Panc1 (cell line): ENCODE results near the gene ERFL. TPM values are rescaled to one million over a fixed set of nuclear protein-coding genes. Genes with fewer than 3 reads are reported as not detected.

Source experiments
- ATAC-seq: fragments of 200-7000 bp; cut with Tn5 transposase; 2 replicates; pipeline ENCODE4 v1.9.1; 2020; ENCODE audit warnings: mild to moderate bottlenecking, moderate library complexity
- BruUV-seq: library from RNA; stranded (reverse); fragments of 400-500 nt; replicated peaks from 2 replicates; lab custom pipeline; 2021; lab: Mats Ljungman, UMichigan
- CTCF ChIA-PET: fragments of 300-600 bp; sonication (Branson Sonifier 250); formaldehyde crosslinking; loops from one replicate; lab custom pipeline; 2022; ENCODE audit warnings: antibody characterized with exemption; lab: Charles Lee
- POLR2A ChIA-PET: fragments of 300-600 bp; sonication (Branson Sonifier 250); formaldehyde crosslinking; loops from one replicate; lab custom pipeline; 2022; ENCODE audit warnings: antibody characterized with exemption; lab: Charles Lee
- DNase-seq: peaks from one replicate; pipeline ENCODE4 v3.0.0-alpha.2; 2010; ENCODE audit warnings: low read depth, low spot score
- H3K27ac ChIP-seq: 2 replicates; pipeline ENCODE4 v1.5.1; 2011; ENCODE audit warnings: mild to moderate bottlenecking, low read length, inconsistent platforms
- H3K27me3 ChIP-seq: fragments of 200-500 bp; sonication (Bioruptor generic); 2 replicates; pipeline ENCODE4 v1.6.0; 2014; ENCODE audit warnings: low read length, inconsistent platforms; ENCODE audit not compliant: control insufficient read depth, insufficient read depth
- H3K36me3 ChIP-seq: fragments of 200-500 bp; sonication (Bioruptor generic); 2 replicates; pipeline ENCODE4 v1.5.1; 2014; ENCODE audit warnings: inconsistent platforms, mild to moderate bottlenecking, low read length, moderate library complexity; ENCODE audit not compliant: control insufficient read depth, insufficient read depth
- H3K4me1 ChIP-seq: 2 replicates; pipeline ENCODE4 v1.5.1; 2011; ENCODE audit warnings: inconsistent platforms, mild to moderate bottlenecking, low read length, moderate library complexity; ENCODE audit not compliant: control insufficient read depth, insufficient read depth
- H3K4me3 ChIP-seq, 2 experiments: 2 replicates each; pipeline ENCODE4 v1.5.1; 2011 to 2012; ENCODE audit warnings: low read depth in 2 of 2, low read length in 2 of 2, mild to moderate bottlenecking in 2 of 2, inconsistent platforms in 1 of 2, moderate library complexity in 1 of 2
- H3K9me3 ChIP-seq: fragments of 200-500 bp; sonication (Bioruptor generic); 2 replicates; pipeline ENCODE4 v1.5.1; 2014; ENCODE audit warnings: low read depth, mild to moderate bottlenecking, inconsistent platforms, low read length, moderate library complexity; ENCODE audit not compliant: control insufficient read depth, insufficient read depth
- CTCF ChIP-seq: fragments of 450-650 bp; IDR thresholded peaks from 2 replicates; pipeline ENCODE4 v1.5.1; 2017; ENCODE audit warnings: mild to moderate bottlenecking
- POLR2AphosphoS5 ChIP-seq: IDR thresholded peaks from 2 replicates; pipeline ENCODE4 v1.6.1; 2012; ENCODE audit warnings: mild to moderate bottlenecking, low read depth, low read length, moderate library complexity
- REST ChIP-seq, 2 experiments: IDR thresholded peaks; 2 replicates each; pipeline ENCODE4 v1.6.1; 2011 to 2012; ENCODE audit warnings: low read depth in 2 of 2, control low read depth in 1 of 2, low read length in 1 of 2, mild to moderate bottlenecking in 1 of 2, moderate library complexity in 1 of 2; ENCODE audit not compliant: insufficient read depth in 1 of 2
- SIN3A ChIP-seq: IDR thresholded peaks from 2 replicates; pipeline ENCODE4 v1.6.1; 2012; ENCODE audit warnings: low read depth, mild to moderate bottlenecking, low read length, moderate library complexity, borderline replicate concordance; ENCODE audit not compliant: insufficient read depth
- TCF7L2 ChIP-seq: IDR thresholded peaks from 2 replicates; pipeline ENCODE4 v1.6.1; 2011; ENCODE audit warnings: mild to moderate bottlenecking, low read depth, low read length, inconsistent platforms
- in situ Hi-C: cut with HindIII; loops from 2 replicates; pipeline ENCODE4 v1.10.0; 2016; ENCODE audit warnings: low sequenced_read_pairs, low pct_unique_long_range_greater_than_20kb
- intact Hi-C: fragments of 100-400 bp; cut with micrococcal nuclease; formaldehyde crosslinking; loops from one replicate; pipeline ENCODE4 v1.10.0; 2022; ENCODE audit not compliant: unreplicated experiment
- total RNA-seq: library from RNA; stranded (reverse); gene quantifications from one replicate; pipeline ENCODE4 v1.2.1, GENCODE V29; 2021; ENCODE audit not compliant: unreplicated experiment

The ERFL gene
- total RNA-seq, 1 experiment from 2014 or later = 0.18 TPM

DNA sequence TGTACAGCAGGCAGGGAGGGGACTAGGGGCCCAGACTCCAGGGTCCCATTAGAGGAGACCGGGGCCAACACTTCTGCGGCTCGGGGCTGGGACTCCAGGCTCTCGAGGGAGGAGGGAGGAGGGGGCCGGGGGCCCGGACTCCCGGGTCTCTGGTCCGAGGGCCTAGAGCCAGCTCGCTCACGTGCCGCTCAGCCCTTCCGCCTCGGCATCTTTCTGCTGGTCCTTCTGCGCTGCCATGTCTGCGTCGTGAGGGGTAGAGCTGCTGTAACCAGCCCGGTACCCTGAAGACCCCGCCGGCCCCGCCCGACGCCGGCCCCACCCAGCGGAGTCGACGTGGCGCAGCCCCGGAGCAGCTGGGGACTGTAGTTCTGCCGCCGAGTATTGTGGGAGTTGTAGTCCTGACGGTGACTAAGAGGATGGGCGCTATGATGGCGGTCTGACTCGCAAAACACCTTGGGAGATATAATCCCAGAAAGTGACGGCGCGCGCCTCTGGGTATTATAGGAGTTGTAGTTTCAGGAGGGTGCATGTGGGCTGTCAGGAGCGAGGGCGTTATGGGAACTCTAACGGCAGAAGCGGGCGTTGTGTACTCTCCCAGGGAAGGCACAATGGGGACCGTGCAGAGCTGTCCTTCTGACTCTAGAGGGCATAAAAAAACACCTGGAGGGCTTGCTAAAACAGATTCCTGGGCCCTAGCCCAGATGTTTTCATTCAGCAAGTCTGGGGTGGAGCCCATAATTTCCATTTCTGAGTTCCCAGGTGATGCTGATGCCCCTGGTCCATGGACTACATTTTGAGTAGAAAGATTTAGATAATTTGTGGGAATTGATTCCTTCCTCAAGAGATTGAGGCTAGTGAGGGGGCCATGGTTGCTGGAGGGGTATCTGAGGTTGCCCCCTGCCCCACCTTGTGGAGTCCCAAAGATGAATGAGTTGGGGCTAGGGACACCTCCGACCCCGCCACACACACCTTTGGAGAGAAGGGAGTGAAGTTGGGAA lies 31.1 kb upstream of the ERFL start, which contains the start of gene RABAC1:
Gene RABAC1 (minus strand): TSS at position 266 of the 998 bp plus-strand sequence. CDS start 29 bp downstream, at position 237.
- TF ChIP-seq SIN3A = no peak
- no peak for TF ChIP-seq REST (IDR thresholded peaks at IDR 0.05; ENCODE audit: insufficient read depth in 1 of 2, low read depth in 2 of 2, low read length in 1 of 2)
- TF ChIP-seq CTCF = no peak
- TF ChIP-seq POLR2AphosphoS5 = no peak
- TF ChIP-seq TCF7L2 = no peak
- intact Hi-C loops (loop anchor here (5.0 kb wide), 1 partner anchor 82 kb away; the partner anchor contains the start of gene CD79A), in situ Hi-C loops (no loop called here)
- Histone ChIP-seq H3K9me3 (no peaks in the 10 kb centered on the region), H3K27me3 (no peaks in the 10 kb centered on the region), H3K4me1 (peaks cover 7% of the 10 kb centered on the region), H3K27ac (peak within 1 kb of the TSS; percentile 65), H3K36me3 (no peaks in the 10 kb centered on the region), H3K4me3 (peak within 1 kb of the TSS; percentile 66 to 73)
- peak; percentile 45 for DNase-seq
- ATAC-seq = peak; percentile 90
- ChIA-PET POLR2A (no interaction called here), CTCF (interaction anchor here (0.6 kb wide), 2 partner anchors 71 to 280 kb away, joined by 4 to 5 read pairs; no protein-coding TSS in a partner anchor)
- no TSS peak for BruUV-seq

DNA sequence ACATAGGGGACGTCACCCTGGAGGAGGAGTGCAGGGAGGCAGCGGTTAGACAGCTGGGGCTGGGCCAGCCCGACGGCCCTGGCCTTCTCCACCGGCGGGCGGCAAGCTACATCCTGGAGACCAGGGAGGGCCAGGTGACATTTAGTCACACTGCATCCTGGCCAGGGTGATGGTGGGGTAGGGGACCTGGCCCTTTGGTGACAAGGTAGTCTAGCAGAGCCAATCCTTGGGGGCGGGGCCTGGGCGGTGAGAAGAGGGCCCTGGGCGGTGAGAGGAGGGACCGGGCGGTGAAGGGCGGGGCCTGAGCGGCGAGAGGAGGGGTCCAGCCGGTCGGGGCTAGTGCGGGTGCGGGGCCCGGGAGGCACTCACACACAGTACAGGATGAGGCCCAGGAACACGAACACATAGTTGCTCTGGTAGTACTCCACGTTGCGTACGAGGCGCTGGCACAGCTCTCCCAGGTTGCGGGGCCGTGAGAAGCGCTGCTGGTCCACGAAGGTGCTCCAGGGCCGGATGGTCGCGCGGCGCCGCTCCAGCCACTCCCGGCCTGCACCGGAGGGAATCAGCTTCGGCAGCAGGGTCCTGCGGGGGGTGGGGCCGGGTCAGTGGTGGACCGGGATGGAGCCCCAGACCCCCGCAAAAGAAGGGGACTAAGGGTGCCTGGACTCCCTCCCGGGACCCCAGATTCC lies 30.3 kb upstream of the ERFL start:
- Histone ChIP-seq H3K36me3 (no peaks in the 10 kb centered on the region), H3K4me3 (peak overlapping the region; percentile 66 to 73), H3K4me1 (peaks cover 7% of the 10 kb centered on the region), H3K27ac (peak overlapping the region; percentile 65), H3K9me3 (no peaks in the 10 kb centered on the region), H3K27me3 (no peaks in the 10 kb centered on the region)
- intact Hi-C loops (loop anchor here (5.0 kb wide), 1 partner anchor 81 kb away; the partner anchor contains the start of gene CD79A), in situ Hi-C loops (no loop called here)
- ChIA-PET CTCF (no interaction called here), POLR2A (no interaction called here)
- TF ChIP-seq CTCF = no peak
- 0 out of 2 replicates have a peak, but pooled peaks have one; percentile 26 for TF ChIP-seq SIN3A
- ATAC-seq (peak; percentile 86), DNase-seq (no peak)
- BruUV-seq = TSS peak; percentile 83
